Activated CD4-positive, alpha-beta memory T cell treated with anti-CD3 and anti-CD28 coated beads, Interleukin-2, amount 10 ng/mL, durations not matched to agents 7 days and 5 days (primary cell): ENCODE data around the gene ZER1. TPM values are rescaled to one million over a fixed set of nuclear protein-coding genes. Genes with fewer than 3 reads are reported as not detected.

ENCODE experiments used
- CTCF ChIA-PET: fragments of 350-600 bp; sonication (Branson Sonifier 250); formaldehyde crosslinking; loops from one replicate; lab custom pipeline; 2021; ENCODE audit warnings: antibody characterized with exemption, inconsistent platforms; lab: Charles Lee
- POLR2A ChIA-PET: fragments of 350-600 bp; sonication (Branson Sonifier 250); formaldehyde crosslinking; loops from one replicate; lab custom pipeline; 2021; ENCODE audit warnings: antibody characterized with exemption; lab: Charles Lee
- DNase-seq: peaks from one replicate; pipeline ENCODE4 v3.0.0-alpha.2; 2020
- H3K27ac Mint-ChIP-seq: one replicate; pipeline ENCODE4 v1.8.0; 2021; ENCODE audit warnings: mild to moderate bottlenecking, mixed read lengths
- H3K27me3 Mint-ChIP-seq: one replicate; pipeline ENCODE4 v1.8.0; 2021; ENCODE audit warnings: mixed read lengths
- H3K36me3 Mint-ChIP-seq: one replicate; pipeline ENCODE4 v1.8.0; 2021; ENCODE audit warnings: low read depth, mixed read lengths
- H3K4me1 Mint-ChIP-seq: one replicate; pipeline ENCODE4 v1.8.0; 2021; ENCODE audit warnings: mixed read lengths
- H3K4me3 Mint-ChIP-seq: one replicate; pipeline ENCODE4 v1.8.0; 2021; ENCODE audit warnings: mild to moderate bottlenecking, mixed read lengths
- H3K9me3 Mint-ChIP-seq: one replicate; pipeline ENCODE4 v1.8.0; 2021; ENCODE audit warnings: mixed read lengths
- total RNA-seq, 2 experiments: library from RNA; stranded (reverse); gene quantifications; one replicate each; pipeline ENCODE4 v1.2.3, GENCODE V29; 2021

Gene ZER1
- total RNA-seq, 2 experiments from 2014 or later, result 24.1 to 24.4 TPM

- no peaks in the 10 kb centered on the region for H3K27me3 Mint-ChIP-seq
- H3K27ac Mint-ChIP-seq, result no peak overlapping the region
- ChIA-PET POLR2A (interaction anchor here (1.3 to 1.4 kb wide), 2 partner anchors 8 to 9 kb away, joined by 3 to 4 read pairs; no protein-coding TSS in a partner anchor), CTCF (no interaction called here)
- H3K36me3 Mint-ChIP-seq, result peaks cover 3% of the 10 kb centered on the region
- H3K9me3 Mint-ChIP-seq, result no peaks in the 10 kb centered on the region
- no peak overlapping the region for H3K4me3 Mint-ChIP-seq
- no peaks in the 10 kb centered on the region for H3K4me1 Mint-ChIP-seq
- no peak for DNase-seq
Observed at GRCh38 chr9:128762671-128763449, 8.9 kb downstream of the ZER1 start.

GRCh38 chr9:128757602-128758001 lies 14.1 kb downstream of the ZER1 start:
- POLR2A ChIA-PET, result no interaction called here
- DNase-seq, result no peak
- CTCF ChIA-PET, result no interaction called here
- H3K27me3 Mint-ChIP-seq, result no peaks in the 10 kb centered on the region
- H3K9me3 Mint-ChIP-seq, result no peaks in the 10 kb centered on the region
- no peak overlapping the region for H3K27ac Mint-ChIP-seq
- no peaks in the 10 kb centered on the region for H3K36me3 Mint-ChIP-seq
- H3K4me3 Mint-ChIP-seq, result no peak overlapping the region
- no peaks in the 10 kb centered on the region for H3K4me1 Mint-ChIP-seq

- H3K4me3 Mint-ChIP-seq, result no peak overlapping the region
- H3K27me3 Mint-ChIP-seq, result no peaks in the 10 kb centered on the region
- no peak for DNase-seq
- CTCF ChIA-PET, result interaction anchor here (0.6 kb wide), 1 partner anchor 52 kb away, joined by 3 read pairs; the partner anchor contains the start of gene PKN3
- H3K27ac Mint-ChIP-seq, result no peak overlapping the region
- no peaks in the 10 kb centered on the region for H3K9me3 Mint-ChIP-seq
- no peaks in the 10 kb centered on the region for H3K4me1 Mint-ChIP-seq
- POLR2A ChIA-PET, result interaction anchor here (0.6 to 1.7 kb wide), 3 partner anchors 8 to 52 kb away, joined by 3 to 4 read pairs (median 3); partner anchors contain the start of gene PKN3
- peaks cover 3% of the 10 kb centered on the region for H3K36me3 Mint-ChIP-seq
Observed at GRCh38 chr9:128753627-128754026, 18.1 kb downstream of the ZER1 start.

- Mint-ChIP-seq H3K9me3 (no peaks in the 10 kb centered on the region), H3K36me3 (peaks cover 3% of the 10 kb centered on the region), H3K27ac (no peak overlapping the region), H3K4me3 (no peak overlapping the region), H3K4me1 (no peaks in the 10 kb centered on the region), H3K27me3 (no peaks in the 10 kb centered on the region)
- no peak for DNase-seq
- CTCF ChIA-PET, result no interaction called here
- POLR2A ChIA-PET, result interaction anchor here (0.8 to 1.5 kb wide), 2 partner anchors 10 to 27 kb away, joined by 3 to 4 read pairs; partner anchors contain the start of gene ZDHHC12
Observed at GRCh38 chr9:128750926-128751595, 20.7 kb downstream of the ZER1 start.

- DNase-seq, result no peak
- Mint-ChIP-seq H3K27ac (no peak overlapping the region), H3K36me3 (peaks cover 3% of the 10 kb centered on the region), H3K27me3 (no peaks in the 10 kb centered on the region), H3K4me1 (no peaks in the 10 kb centered on the region), H3K9me3 (no peaks in the 10 kb centered on the region), H3K4me3 (no peak overlapping the region)
- CTCF ChIA-PET, result interaction anchor here (0.6 kb wide), 1 partner anchor 102 kb away, joined by 6 read pairs; no protein-coding TSS in a partner anchor
- POLR2A ChIA-PET, result no interaction called here
Observed at GRCh38 chr9:128747241-128747640, 24.5 kb downstream of the ZER1 start.

- Mint-ChIP-seq H3K4me1 (no peaks in the 10 kb centered on the region), H3K36me3 (no peaks in the 10 kb centered on the region), H3K27me3 (no peaks in the 10 kb centered on the region), H3K27ac (no peak overlapping the region), H3K4me3 (no peak overlapping the region), H3K9me3 (no peaks in the 10 kb centered on the region)
- no peak for DNase-seq
- ChIA-PET POLR2A (no interaction called here), CTCF (no interaction called here)
Observed at GRCh38 chr9:128743421-128743820, 28.3 kb downstream of the ZER1 start.

GRCh38 chr9:128742401-128742800 lies 29.3 kb downstream of the ZER1 start:
- ChIA-PET POLR2A (no interaction called here), CTCF (interaction anchor here (1.0 kb wide), 1 partner anchor 76 kb away, joined by 3 read pairs; no protein-coding TSS in a partner anchor)
- H3K27me3 Mint-ChIP-seq, result no peaks in the 10 kb centered on the region
- H3K9me3 Mint-ChIP-seq, result no peaks in the 10 kb centered on the region
- H3K36me3 Mint-ChIP-seq, result no peaks in the 10 kb centered on the region
- H3K27ac Mint-ChIP-seq, result no peak overlapping the region
- DNase-seq, result no peak
- H3K4me1 Mint-ChIP-seq, result no peaks in the 10 kb centered on the region
- H3K4me3 Mint-ChIP-seq, result no peak overlapping the region

- ChIA-PET CTCF (interaction anchor here (0.5 to 1.3 kb wide), 2 partner anchors 10 to 11 kb away, joined by 4 read pairs; partner anchors contain the start of gene ZDHHC12), POLR2A (interaction anchor here (0.6 kb wide), 1 partner anchor 11 kb away, joined by 3 read pairs; the partner anchor contains the start of gene ZDHHC12)
- H3K27ac Mint-ChIP-seq, result no peak overlapping the region
Observed at GRCh38 chr9:128735373-128735772, 36.4 kb downstream of the ZER1 start.

GRCh38 chr9:128733256-128733655 lies 38.5 kb downstream of the ZER1 start:
- no peak overlapping the region for H3K27ac Mint-ChIP-seq
- CTCF ChIA-PET, result no interaction called here
- no peaks in the 10 kb centered on the region for H3K9me3 Mint-ChIP-seq
- H3K27me3 Mint-ChIP-seq, result no peaks in the 10 kb centered on the region
- H3K4me3 Mint-ChIP-seq, result no peak overlapping the region
- peaks cover 17% of the 10 kb centered on the region for H3K36me3 Mint-ChIP-seq
- POLR2A ChIA-PET, result interaction anchor here (2.4 kb wide), 1 partner anchor 9 kb away, joined by 10 read pairs; the partner anchor contains the start of gene ZDHHC12
- H3K4me1 Mint-ChIP-seq, result peaks cover 5% of the 10 kb centered on the region
- DNase-seq, result no peak

More at GRCh38 chr9:128735373-128735772, 36.4 kb downstream of the ZER1 start:
- no peak overlapping the region for H3K4me3 Mint-ChIP-seq
- no peaks in the 10 kb centered on the region for H3K27me3 Mint-ChIP-seq
- peaks cover 5% of the 10 kb centered on the region for H3K4me1 Mint-ChIP-seq
- DNase-seq, result no peak
- peaks cover 17% of the 10 kb centered on the region for H3K36me3 Mint-ChIP-seq
- H3K9me3 Mint-ChIP-seq, result no peaks in the 10 kb centered on the region

GRCh38 chr9:128732576-128732975 lies 39.2 kb downstream of the ZER1 start:
- no peaks in the 10 kb centered on the region for H3K9me3 Mint-ChIP-seq
- no peak for DNase-seq
- ChIA-PET POLR2A (interaction anchor here (2.4 kb wide), 1 partner anchor 8 kb away, joined by 10 read pairs; the partner anchor contains the start of gene ZDHHC12), CTCF (no interaction called here)
- H3K4me3 Mint-ChIP-seq, result no peak overlapping the region
- H3K27ac Mint-ChIP-seq, result no peak overlapping the region
- peaks cover 8% of the 10 kb centered on the region for H3K4me1 Mint-ChIP-seq
- H3K27me3 Mint-ChIP-seq, result no peaks in the 10 kb centered on the region
- peaks cover 17% of the 10 kb centered on the region for H3K36me3 Mint-ChIP-seq

GRCh38 chr9:128731691-128732090 lies 40.0 kb downstream of the ZER1 start:
- no peak overlapping the region for H3K4me3 Mint-ChIP-seq
- DNase-seq, result no peak
- CTCF ChIA-PET, result no interaction called here
- peaks cover 14% of the 10 kb centered on the region for H3K36me3 Mint-ChIP-seq
- peaks cover 15% of the 10 kb centered on the region for H3K4me1 Mint-ChIP-seq
- H3K27ac Mint-ChIP-seq, result no peak overlapping the region
- no peaks in the 10 kb centered on the region for H3K27me3 Mint-ChIP-seq
- POLR2A ChIA-PET, result interaction anchor here (2.4 kb wide), 1 partner anchor 7 kb away, joined by 10 read pairs; the partner anchor contains the start of gene ZDHHC12
- no peaks in the 10 kb centered on the region for H3K9me3 Mint-ChIP-seq

GRCh38 chr9:128731093-128731492 lies 40.6 kb downstream of the ZER1 start:
- ChIA-PET CTCF (no interaction called here), POLR2A (no interaction called here)
- H3K36me3 Mint-ChIP-seq, result peaks cover 14% of the 10 kb centered on the region
- H3K4me1 Mint-ChIP-seq, result peaks cover 18% of the 10 kb centered on the region
- H3K9me3 Mint-ChIP-seq, result no peaks in the 10 kb centered on the region
- no peaks in the 10 kb centered on the region for H3K27me3 Mint-ChIP-seq
- DNase-seq, result no peak
- H3K4me3 Mint-ChIP-seq, result no peak overlapping the region
- H3K27ac Mint-ChIP-seq, result no peak overlapping the region
